Coronary artery (tissue), 2 donors: ENCODE measurements around the gene CDCA3.
"Not testable (repeated sequence)": the region's sequence is repeated elsewhere in the genome, so short reads cannot be mapped to it uniquely, and the experiment has no call there.

ENCODE experiments used
- DNase-seq: peaks from one replicate; pipeline ENCODE4 v3.0.0-alpha.2; 2017; ENCODE audit warnings: low spot score
- H3K27ac ChIP-seq, 2 donors: fragments of 200-600 bp; sonication (generic); one replicate each; pipeline ENCODE4 v1.5.1; 2016 to 2019
- H3K4me3 ChIP-seq: fragments of 200-600 bp; sonication (generic); 2 replicates; pipeline ENCODE4 v1.5.1; 2016; ENCODE audit warnings: mild to moderate bottlenecking, moderate library complexity
- CTCF ChIP-seq: fragments of 200-600 bp; sonication (generic); IDR thresholded peaks from one replicate; pipeline ENCODE4 v1.5.1; 2019; ENCODE audit warnings: antibody characterized with exemption

CDCA3 gene

GRCh38 chr12:6890789-6891645, 39.9 kb upstream of the CDCA3 start:
- peak overlapping the region; percentile 88 to 90 for H3K27ac ChIP-seq
- peak; percentile 83 for TF ChIP-seq CTCF
- H3K4me3 ChIP-seq: peak overlapping the region; percentile 70
- DNase-seq: peak; percentile 97

GRCh38 chr12:6889775-6890573, 38.9 kb upstream of the CDCA3 start:
- not testable (repeated sequence) for H3K4me3 ChIP-seq, DNase-seq
- peak overlapping the region; percentile 88 to 90 for H3K27ac ChIP-seq

- not testable (repeated sequence) for H3K27ac ChIP-seq, H3K4me3 ChIP-seq, DNase-seq
These were observed 37.7 kb upstream of the CDCA3 start for GRCh38 chr12:6888794-6889193.

GRCh38 chr12:6888360-6888759, 37.3 kb upstream of the CDCA3 start:
- no peak overlapping the region for H3K4me3 ChIP-seq

GRCh38 chr12:6887460-6887859, 36.4 kb upstream of the CDCA3 start:
- no peak overlapping the region for H3K27ac ChIP-seq
- TF ChIP-seq CTCF: no peak
- DNase-seq: no peak
- no peak overlapping the region for H3K4me3 ChIP-seq

More at GRCh38 chr12:6888360-6888759, 37.3 kb upstream of the CDCA3 start:
- no peak for DNase-seq
- no peak overlapping the region for H3K27ac ChIP-seq
- no peak for TF ChIP-seq CTCF

- not testable (repeated sequence) for H3K4me3 ChIP-seq, H3K27ac ChIP-seq, DNase-seq
These were observed 35.3 kb upstream of the CDCA3 start for GRCh38 chr12:6886206-6886999.

- TF ChIP-seq CTCF: no peak
- H3K27ac ChIP-seq: no peak overlapping the region
- H3K4me3 ChIP-seq: no peak overlapping the region
- no peak for DNase-seq
These were observed 33.5 kb upstream of the CDCA3 start for GRCh38 chr12:6884539-6884938.

- no peak overlapping the region for H3K27ac ChIP-seq
- H3K4me3 ChIP-seq: no peak overlapping the region
- no peak for DNase-seq
- TF ChIP-seq CTCF: no peak
These were observed 32.6 kb upstream of the CDCA3 start for GRCh38 chr12:6883683-6884082.
